Sigmoid colon (tissue), 4 donors: ENCODE results near the gene NR6A1.

Source experiments
- CTCF ChIP-seq, 4 experiments: fragments of 450-650 bp in 3 of 4; fragments of 200-600 bp in 1 of 4; IDR thresholded peaks; one replicate each; pipeline ENCODE4 v1.5.1; 2016 to 2019; ENCODE audit warnings: antibody characterized with exemption in 4 of 4, mild to moderate bottlenecking in 3 of 4, moderate library complexity in 2 of 4
- POLR2A ChIP-seq, 2 donors: fragments of 450-650 bp; IDR thresholded peaks; one replicate each; pipeline ENCODE4 v1.6.1; 2016; ENCODE audit warnings: antibody characterized with exemption in 2 of 2, mild to moderate bottlenecking in 2 of 2, moderate library complexity in 2 of 2
- POLR2AphosphoS5 ChIP-seq, 4 donors: sonication (generic); formaldehyde crosslinking; IDR thresholded peaks; one replicate each; pipeline ENCODE4 v1.6.1; 2017; ENCODE audit warnings: antibody characterized with exemption in 4 of 4

GRCh38 chr9:124500796-124501611 is 270.1 kb downstream of the NR6A1 start:
- TF ChIP-seq CTCF (IDR thresholded peaks at IDR 0.05) (no peak), POLR2AphosphoS5 (IDR thresholded peaks at IDR 0.05) (no peak), POLR2A (IDR thresholded peaks at IDR 0.05) (no peak)
